MM.1S (cell line): ENCODE data around the gene NPSR1.
"Not testable (repeated sequence)": the region's sequence is repeated elsewhere in the genome, so short reads cannot be mapped to it uniquely, and the experiment has no call there.

Experiments
- DNase-seq: peaks from one replicate; pipeline ENCODE4 v3.0.0-alpha.2; 2015
- H2AFZ ChIP-seq: fragments of 300-600 bp; sonication (generic); 2 replicates; pipeline ENCODE4 v1.6.0; 2016; ENCODE audit warnings: antibody characterized with exemption, low read length
- H3F3A ChIP-seq: fragments of 300-600 bp; sonication (generic); 2 replicates; pipeline ENCODE4 v1.6.1; 2016; ENCODE audit warnings: mild to moderate bottlenecking, antibody characterized with exemption, low read length, moderate library complexity, mixed read lengths; ENCODE audit not compliant: insufficient read depth
- H3K27ac ChIP-seq: fragments of 300-600 bp; sonication (generic); 2 replicates; pipeline ENCODE4 v1.5.1; 2016; ENCODE audit warnings: mild to moderate bottlenecking, low read length
- H3K27me3 ChIP-seq: fragments of 300-600 bp; sonication (generic); replicated peaks from 2 replicates; pipeline ENCODE4 v1.6.0; 2016; ENCODE audit warnings: low read length; ENCODE audit not compliant: insufficient read depth
- H3K36me3 ChIP-seq: fragments of 300-600 bp; sonication (generic); replicated peaks from 2 replicates; pipeline ENCODE4 v1.6.1; 2016; ENCODE audit warnings: mild to moderate bottlenecking, low read length, mixed read lengths; ENCODE audit not compliant: insufficient read depth
- H3K4me1 ChIP-seq: fragments of 300-600 bp; sonication (generic); 2 replicates; pipeline ENCODE4 v1.6.1; 2016; ENCODE audit warnings: low read length, mixed read lengths
- H3K4me2 ChIP-seq: fragments of 300-600 bp; sonication (generic); 2 replicates; pipeline ENCODE4 v1.6.0; 2016; ENCODE audit warnings: low read depth, low read length
- H3K4me3 ChIP-seq: fragments of 300-600 bp; sonication (generic); 2 replicates; pipeline ENCODE4 v1.5.1; 2016; ENCODE audit warnings: low read length, mixed read lengths
- H3K79me2 ChIP-seq: fragments of 300-600 bp; sonication (generic); 2 replicates; pipeline ENCODE4 v1.6.1; 2016; ENCODE audit warnings: mixed run types, low read length, mixed read lengths
- H3K9ac ChIP-seq: fragments of 300-600 bp; sonication (generic); 2 replicates; pipeline ENCODE4 v1.6.1; 2016; ENCODE audit warnings: low read length, mixed read lengths
- H3K9me2 ChIP-seq: fragments of 300-600 bp; sonication (generic); replicated peaks from 2 replicates; pipeline ENCODE4 v1.6.1; 2016; ENCODE audit warnings: mild to moderate bottlenecking, low read length, mixed read lengths; ENCODE audit not compliant: insufficient read depth
- H3K9me3 ChIP-seq: fragments of 300-600 bp; sonication (generic); replicated peaks from 2 replicates; pipeline ENCODE4 v1.6.1; 2016; ENCODE audit warnings: mild to moderate bottlenecking, low read length, mixed read lengths; ENCODE audit not compliant: insufficient read depth
- H4K20me1 ChIP-seq: fragments of 300-600 bp; sonication (generic); 2 replicates; pipeline ENCODE4 v1.6.1; 2016; ENCODE audit warnings: mild to moderate bottlenecking, low read length, moderate library complexity, mixed read lengths; ENCODE audit not compliant: insufficient read depth
- CTCF ChIP-seq: fragments of 300-600 bp; sonication (generic); IDR thresholded peaks from 2 replicates; pipeline ENCODE4 v1.5.1; 2016; ENCODE audit warnings: antibody characterized with exemption, low read length, mixed read lengths
- EZH2 ChIP-seq: fragments of 300-600 bp; sonication (generic); optimal IDR thresholded peaks from 2 replicates; pipeline ENCODE3; 2017; ENCODE audit warnings: low read depth, mild to moderate bottlenecking, antibody characterized with exemption, low read length, mixed read lengths
- EZH2phosphoT487 ChIP-seq: fragments of 300-600 bp; sonication (generic); IDR thresholded peaks from 2 replicates; pipeline ENCODE4 v1.6.1; 2018; ENCODE audit warnings: antibody characterized with exemption, low read length

NPSR1 gene

GRCh38 chr7:34806831-34807230, 148.8 kb downstream of the NPSR1 start:
- Histone ChIP-seq H2AFZ (no peak overlapping the region), H3K9me2 (no peaks in the 10 kb centered on the region), H3K27me3 (no peaks in the 10 kb centered on the region), H4K20me1 (no peaks in the 10 kb centered on the region), H3K4me3 (no peak overlapping the region), H3F3A (no peaks in the 10 kb centered on the region), H3K4me1 (no peaks in the 10 kb centered on the region), H3K27ac (no peak overlapping the region), H3K79me2 (no peaks in the 10 kb centered on the region), H3K4me2 (no peak overlapping the region), H3K9ac (no peak overlapping the region), H3K9me3 (no peaks in the 10 kb centered on the region), H3K36me3 (no peaks in the 10 kb centered on the region)
- no peak for TF ChIP-seq EZH2
- TF ChIP-seq EZH2phosphoT487: no peak
- no peak for DNase-seq

- no peak for DNase-seq
- Histone ChIP-seq H3K9me2 (no peaks in the 10 kb centered on the region), H3F3A (no peaks in the 10 kb centered on the region), H3K36me3 (no peaks in the 10 kb centered on the region), H3K27ac (no peak overlapping the region), H3K4me3 (no peak overlapping the region), H4K20me1 (no peaks in the 10 kb centered on the region), H3K79me2 (no peaks in the 10 kb centered on the region), H3K9ac (no peak overlapping the region), H2AFZ (no peak overlapping the region), H3K27me3 (no peaks in the 10 kb centered on the region), H3K4me1 (no peaks in the 10 kb centered on the region), H3K4me2 (no peak overlapping the region), H3K9me3 (no peaks in the 10 kb centered on the region)
- TF ChIP-seq CTCF (no peak), EZH2phosphoT487 (no peak), EZH2 (no peak)
Observed at GRCh38 chr7:34807548-34808340, 149.7 kb downstream of the NPSR1 start.

GRCh38 chr7:34814203-34814842, 156.3 kb downstream of the NPSR1 start:
- not testable (repeated sequence) for H3K79me2 ChIP-seq, H3K27ac ChIP-seq, DNase-seq, H3K36me3 ChIP-seq, H3K4me2 ChIP-seq, H3K4me3 ChIP-seq, H3K9ac ChIP-seq, H3K9me3 ChIP-seq, H3F3A ChIP-seq, H3K9me2 ChIP-seq, H3K4me1 ChIP-seq, H3K27me3 ChIP-seq, H2AFZ ChIP-seq, H4K20me1 ChIP-seq

- no peaks in the 10 kb centered on the region for H3K9me2 ChIP-seq
- no peaks in the 10 kb centered on the region for H4K20me1 ChIP-seq
- no peaks in the 10 kb centered on the region for H3K79me2 ChIP-seq
- no peak overlapping the region for H3K4me2 ChIP-seq
- H3F3A ChIP-seq: no peaks in the 10 kb centered on the region
- H3K9ac ChIP-seq: no peak overlapping the region
- no peaks in the 10 kb centered on the region for H3K36me3 ChIP-seq
- H3K4me3 ChIP-seq: no peak overlapping the region
- H2AFZ ChIP-seq: no peak overlapping the region
- DNase-seq: no peak
- no peaks in the 10 kb centered on the region for H3K27me3 ChIP-seq
- H3K4me1 ChIP-seq: peaks cover 4% of the 10 kb centered on the region
- no peaks in the 10 kb centered on the region for H3K9me3 ChIP-seq
- no peak overlapping the region for H3K27ac ChIP-seq
- TF ChIP-seq CTCF (no peak), EZH2phosphoT487 (no peak), EZH2 (no peak)
Observed at GRCh38 chr7:34821932-34822558, 164.0 kb downstream of the NPSR1 start.
